HuH-7.5 (cell line): Measurements from ENCODE around the gene GCNT1.
"Not testable (repeated sequence)": the region's sequence is repeated elsewhere in the genome, so short reads cannot be mapped to it uniquely, and the experiment has no call there.

ENCODE experiments used
- DNase-seq: peaks from one replicate; pipeline ENCODE4 v3.0.0; 2011; ENCODE audit warnings: low spot score

Gene GCNT1

GRCh38 chr9:76458903-76459693 is at the start of gene GCNT1:
GCNT1 (plus strand) TSS chr9:76459182; CDS start chr9:76502382, 43,200 bp downstream.
- peak; percentile 89 for DNase-seq

- no peak for DNase-seq
These were observed 46.3 kb upstream of the GCNT1 start for GRCh38 chr9:76412638-76413037.

- no peak for DNase-seq
These were observed 45.3 kb upstream of the GCNT1 start for GRCh38 chr9:76413658-76414057.

GRCh38 chr9:76414661-76415060 is 44.3 kb upstream of the GCNT1 start:
- no peak for DNase-seq

- DNase-seq, result no peak
These were observed 43.8 kb upstream of the GCNT1 start for GRCh38 chr9:76415154-76415553.

GRCh38 chr9:76415731-76416130 is 43.3 kb upstream of the GCNT1 start:
- no peak for DNase-seq

GRCh38 chr9:76417394-76417793 is 41.6 kb upstream of the GCNT1 start:
- DNase-seq, result no peak

GRCh38 chr9:76419782-76420380 is 39.1 kb upstream of the GCNT1 start:
- peak; percentile 19 for DNase-seq

- peak; percentile 29 for DNase-seq
These were observed 35.5 kb upstream of the GCNT1 start for GRCh38 chr9:76423216-76424177.

GRCh38 chr9:76424491-76424890 is 34.5 kb upstream of the GCNT1 start:
- no peak for DNase-seq

GRCh38 chr9:76425677-76426453 is 33.1 kb upstream of the GCNT1 start:
- no peak for DNase-seq

GRCh38 chr9:76426807-76427419 is 32.1 kb upstream of the GCNT1 start:
- no peak for DNase-seq

GRCh38 chr9:76431601-76432000 is 27.4 kb upstream of the GCNT1 start:
- DNase-seq, result no peak

GRCh38 chr9:76433406-76433805 is 25.6 kb upstream of the GCNT1 start:
- DNase-seq, result no peak

- no peak for DNase-seq
These were observed 25.1 kb upstream of the GCNT1 start for GRCh38 chr9:76433836-76434235.

- not testable (repeated sequence) for DNase-seq
These were observed 24.1 kb upstream of the GCNT1 start for GRCh38 chr9:76434897-76435296.

GRCh38 chr9:76437017-76437699 is 21.8 kb upstream of the GCNT1 start:
- DNase-seq, result not testable (repeated sequence)

- DNase-seq, result no peak
These were observed 20.0 kb upstream of the GCNT1 start for GRCh38 chr9:76438841-76439588.

- no peak for DNase-seq
These were observed 17.2 kb upstream of the GCNT1 start for GRCh38 chr9:76441551-76442322.
